ENCODE data around the gene DDX42.

- TF ChIP-seq IRF9 (CRISPR knock-in tag; IDR thresholded peaks at IDR 0.05; ENCODE audit: borderline replicate concordance): no peak
- TF ChIP-seq ZNF776 (CRISPR knock-in tag; IDR thresholded peaks at IDR 0.05): no peak
- TF ChIP-seq SP1 (IDR thresholded peaks at IDR 0.05): no peak
- TF ChIP-seq SP1 (CRISPR knock-in tag; IDR thresholded peaks at IDR 0.05): no peak
- no peak for TF ChIP-seq EED (CRISPR knock-in tag; IDR thresholded peaks at IDR 0.05)
- no peak for TF ChIP-seq CEBPB (IDR thresholded peaks at IDR 0.05; ENCODE audit: borderline replicate concordance, low read depth, low read length)
Observed at GRCh38 chr17:63741143-63741407, 32.9 kb upstream of the DDX42 start.
